Measurements from ENCODE around the gene ADCYAP1R1.
"Not testable (repeated sequence)": the region's sequence is repeated elsewhere in the genome, so short reads cannot be mapped to it uniquely, and the experiment has no call there.

The ADCYAP1R1 gene

GRCh38 chr7:31134246-31135188 is 82.4 kb downstream of the ADCYAP1R1 start:
- peak; percentile 8 for DNase-seq (ENCODE audit: low read depth)

GRCh38 chr7:31137234-31137633 is 85.1 kb downstream of the ADCYAP1R1 start:
- no peak for DNase-seq (ENCODE audit: low read depth)

- no peak for DNase-seq (ENCODE audit: low read depth)
These were observed 93.2 kb downstream of the ADCYAP1R1 start for GRCh38 chr7:31145339-31145738.

- DNase-seq (ENCODE audit: low read depth), result no peak
These were observed 93.9 kb downstream of the ADCYAP1R1 start for GRCh38 chr7:31146030-31146429.

GRCh38 chr7:31146538-31146937 is 94.4 kb downstream of the ADCYAP1R1 start:
- no peak for DNase-seq (ENCODE audit: low read depth)

GRCh38 chr7:31151849-31152248 is 99.7 kb downstream of the ADCYAP1R1 start:
- DNase-seq (ENCODE audit: low read depth), result no peak

GRCh38 chr7:31153318-31153717 is 101.2 kb downstream of the ADCYAP1R1 start:
- DNase-seq (ENCODE audit: low read depth), result not testable (repeated sequence)

- DNase-seq (ENCODE audit: low read depth), result no peak
These were observed 108.8 kb downstream of the ADCYAP1R1 start for GRCh38 chr7:31160941-31161340.
